H9 (cell line): Measurements from ENCODE around the gene FLT1. TPM values are rescaled to one million over a fixed set of nuclear protein-coding genes. Genes with fewer than 3 reads are reported as not detected.

Experiments used
- DNase-seq: peaks from one replicate; pipeline ENCODE4 v3.0.0-alpha.2; 2017
- H2AFZ ChIP-seq: one replicate; pipeline ENCODE4 v1.6.1; 2013; ENCODE audit warnings: mild to moderate bottlenecking, low read length, control low read depth, moderate library complexity
- H2AK5ac ChIP-seq: 2 replicates; pipeline ENCODE4 v1.6.1; 2013; ENCODE audit warnings: low read length, control low read depth, mixed read lengths; ENCODE audit not compliant: insufficient read length
- H2BK120ac ChIP-seq: one replicate; pipeline ENCODE4 v1.6.1; 2013; ENCODE audit warnings: low read depth, mild to moderate bottlenecking, low read length, control low read depth, inconsistent platforms; ENCODE audit not compliant: poor library complexity, severe bottlenecking
- H2BK12ac ChIP-seq: 2 replicates; pipeline ENCODE4 v1.6.1; 2013; ENCODE audit warnings: low read length, control low read depth, mixed read lengths, low read depth; ENCODE audit not compliant: insufficient read length
- H2BK15ac ChIP-seq: 2 replicates; pipeline ENCODE4 v1.6.1; 2013; ENCODE audit warnings: low read depth, low read length, control low read depth
- H2BK20ac ChIP-seq: one replicate; pipeline ENCODE4 v1.6.1; 2013; ENCODE audit warnings: low read depth, mild to moderate bottlenecking, low read length, control low read depth, inconsistent platforms; ENCODE audit not compliant: poor library complexity, severe bottlenecking
- H2BK5ac ChIP-seq: 2 replicates; pipeline ENCODE4 v1.6.1; 2013; ENCODE audit warnings: low read length, control low read depth, mixed read lengths; ENCODE audit not compliant: insufficient read length
- H3K14ac ChIP-seq: 2 replicates; pipeline ENCODE4 v1.6.1; 2013; ENCODE audit warnings: low read length, control low read depth; ENCODE audit not compliant: insufficient read depth
- H3K18ac ChIP-seq: 2 replicates; pipeline ENCODE4 v1.6.1; 2013; ENCODE audit warnings: low read depth, mild to moderate bottlenecking, mixed read lengths, low read length, control low read depth; ENCODE audit not compliant: insufficient read length
- H3K23ac ChIP-seq: 2 replicates; pipeline ENCODE4 v1.6.1; 2013; ENCODE audit warnings: low read length, control low read depth, mixed read lengths, low read depth; ENCODE audit not compliant: insufficient read length
- H3K23me2 ChIP-seq: 2 replicates; pipeline ENCODE4 v1.6.1; 2013; ENCODE audit warnings: low read depth, mild to moderate bottlenecking, mixed read lengths, low read length, control low read depth; ENCODE audit not compliant: insufficient read length, poor library complexity, severe bottlenecking
- H3K27ac ChIP-seq: 2 replicates; pipeline ENCODE4 v1.5.1; 2013; ENCODE audit warnings: low read length, control low read depth, mixed read lengths, low read depth; ENCODE audit not compliant: insufficient read length
- H3K27me3 ChIP-seq: 2 replicates; pipeline ENCODE4 v1.6.1; 2013; ENCODE audit warnings: low read length, control low read depth, inconsistent platforms; ENCODE audit not compliant: insufficient read depth
- H3K4ac ChIP-seq: 2 replicates; pipeline ENCODE4 v1.6.1; 2013; ENCODE audit warnings: low read depth, mild to moderate bottlenecking, control low read depth, inconsistent platforms, low read length, moderate library complexity
- H3K4me1 ChIP-seq: 2 replicates; pipeline ENCODE4 v1.6.1; 2013; ENCODE audit warnings: low read length, control low read depth, inconsistent platforms; ENCODE audit not compliant: insufficient read depth
- H3K4me2 ChIP-seq: 2 replicates; pipeline ENCODE4 v1.6.1; 2013; ENCODE audit warnings: low read length, control low read depth, mixed read lengths; ENCODE audit not compliant: insufficient read length, insufficient read depth
- H3K56ac ChIP-seq: 2 replicates; pipeline ENCODE4 v1.6.1; 2013; ENCODE audit warnings: low read depth, mild to moderate bottlenecking, mixed read lengths, low read length, control low read depth; ENCODE audit not compliant: insufficient read length
- H3K79me1 ChIP-seq: 2 replicates; pipeline ENCODE4 v1.6.1; 2013; ENCODE audit warnings: low read depth, mild to moderate bottlenecking, moderate library complexity, low read length, control low read depth, inconsistent platforms; ENCODE audit not compliant: insufficient read depth, poor library complexity, severe bottlenecking
- H3K79me2 ChIP-seq: 2 replicates; pipeline ENCODE4 v1.6.1; 2013; ENCODE audit warnings: low read length, control low read depth, inconsistent platforms; ENCODE audit not compliant: insufficient read depth
- H3K9ac ChIP-seq: 2 replicates; pipeline ENCODE4 v1.6.1; 2013; ENCODE audit warnings: low read length, control low read depth, mixed read lengths; ENCODE audit not compliant: insufficient read length; ENCODE audit errors: extremely low read depth
- H3K9me3 ChIP-seq: one replicate; pipeline ENCODE4 v1.6.1; 2013; ENCODE audit warnings: low read depth, low read length, inconsistent platforms; ENCODE audit not compliant: control insufficient read depth
- H3T11ph ChIP-seq: one replicate; pipeline ENCODE4 v1.6.1; 2013; ENCODE audit warnings: mild to moderate bottlenecking, low read length, control low read depth, inconsistent platforms
- H4K20me1 ChIP-seq: one replicate; pipeline ENCODE4 v1.6.1; 2013; ENCODE audit not compliant: control insufficient read depth, insufficient read length, insufficient read depth
- H4K5ac ChIP-seq: 2 replicates; pipeline ENCODE4 v1.6.1; 2013; ENCODE audit warnings: low read depth, mild to moderate bottlenecking, mixed read lengths, low read length, control low read depth; ENCODE audit not compliant: insufficient read length
- H4K8ac ChIP-seq: replicated peaks from 2 replicates; pipeline ENCODE4 v1.6.1; 2013; ENCODE audit warnings: low read length, control low read depth, mixed read lengths, low read depth; ENCODE audit not compliant: insufficient read length
- H4K91ac ChIP-seq: 2 replicates; pipeline ENCODE4 v1.6.1; 2013; ENCODE audit warnings: low read depth, mild to moderate bottlenecking, moderate library complexity, mixed read lengths, low read length, control low read depth; ENCODE audit not compliant: insufficient read length
- H3K27ac Mint-ChIP-seq, 3 experiments: 2 replicates in 2 of 3; 3 replicates in 1 of 3; pipeline ENCODE4 v1.8.0; 2020 to 2021; ENCODE audit warnings: mixed read lengths in 3 of 3, mild to moderate bottlenecking in 1 of 3, moderate library complexity in 1 of 3
- H3K27me3 Mint-ChIP-seq: 2 replicates; pipeline ENCODE4 v1.8.0; 2021; ENCODE audit warnings: low read depth, mild to moderate bottlenecking, moderate library complexity, mixed read lengths
- H3K36me3 Mint-ChIP-seq, 3 experiments: 2 replicates in 2 of 3; 3 replicates in 1 of 3; pipeline ENCODE4 v1.8.0; 2020 to 2021; ENCODE audit warnings: low read depth in 3 of 3, mixed read lengths in 3 of 3; ENCODE audit not compliant: insufficient read depth in 1 of 3
- H3K4me1 Mint-ChIP-seq, 2 experiments: 2 replicates each; pipeline ENCODE4 v1.8.0; 2020; ENCODE audit warnings: mixed read lengths in 2 of 2
- H3K4me3 Mint-ChIP-seq, 2 experiments: 2 replicates in 1 of 2; 3 replicates in 1 of 2; pipeline ENCODE4 v1.8.0; 2020 to 2021; ENCODE audit warnings: mild to moderate bottlenecking in 2 of 2, mixed read lengths in 2 of 2, moderate library complexity in 1 of 2
- H3K9me3 Mint-ChIP-seq, 2 experiments: 2 replicates in 1 of 2; 3 replicates in 1 of 2; pipeline ENCODE4 v1.8.0; 2020; ENCODE audit warnings: mild to moderate bottlenecking in 2 of 2, mixed read lengths in 2 of 2, moderate library complexity in 1 of 2
- CTCF ChIP-seq: fragments of 200-600 bp; sonication (generic); conservative IDR thresholded peaks from 3 replicates; pipeline ENCODE4 v1.8.0; 2021; ENCODE audit warnings: antibody characterized with exemption, mild to moderate bottlenecking
- WGBS: extraction: QIAGEN DNeasy Blood & Tissue Kit; methylation state at CpG from one replicate; pipeline ENCODE4 v1.1.7; 2013; ENCODE audit warnings: missing lambda C conversion rate, low lambda C conversion rate, mixed read lengths; ENCODE audit not compliant: insufficient read length; ENCODE audit errors: extremely low coverage; 5-methylcytosine and 5-hydroxymethylcytosine counted together
- total RNA-seq: library from RNA; stranded (reverse); gene quantifications from 2 replicates; pipeline ENCODE4 v1.2.1, GENCODE V29; 2021

FLT1 gene
- total RNA-seq, 1 experiment from 2014 or later, result 84.1 TPM

GRCh38 chr13:28411831-28412353 is 83.0 kb downstream of the FLT1 start:
- WGBS, result no CpG with 5 or more reads among the region's 5 CpGs
- Histone ChIP-seq H4K91ac (no peak overlapping the region), H3K27ac (no peak overlapping the region), H3K79me1 (no peaks in the 10 kb centered on the region), H3K4me1 (peaks cover 8% of the 10 kb centered on the region; the same call in 1 of the 2 replicates), H4K5ac (no peak overlapping the region), H2AFZ (no peak overlapping the region), H3K27me3 (no peaks in the 10 kb centered on the region), H3K14ac (no peak overlapping the region), H3K18ac (no peak overlapping the region), H3K56ac (no peak overlapping the region), H4K8ac (no peak overlapping the region), H2BK120ac (no peak overlapping the region), H3K9ac (no peak overlapping the region), H3K23ac (no peak overlapping the region), H2AK5ac (no peak overlapping the region), H3K9me3 (no peaks in the 10 kb centered on the region), H4K20me1 (no peaks in the 10 kb centered on the region), H3K79me2 (peaks cover 3% of the 10 kb centered on the region; the same call in 1 of the 2 replicates), H3K23me2 (no peaks in the 10 kb centered on the region), H2BK12ac (no peak overlapping the region), H3K4me2 (no peak overlapping the region), H3T11ph (no peak overlapping the region), H2BK15ac (no peak overlapping the region), H2BK20ac (no peak overlapping the region), H3K4ac (no peak overlapping the region), H2BK5ac (no peak overlapping the region)
- Mint-ChIP-seq H3K36me3 (peaks cover 14 to 65% (median 25%) of the 10 kb centered on the region in 3 experiments; a peak in 6 of 7 replicates), H3K4me3 (no peak overlapping the region), H3K27ac (peak overlapping the region in 2 of 3 experiments; percentile 39 to 75; a peak in 2 of 7 replicates), H3K27me3 (no peaks in the 10 kb centered on the region; the same call in 1 of the 2 replicates), H3K9me3 (no peaks in the 10 kb centered on the region), H3K4me1 (peaks cover 36 to 38% of the 10 kb centered on the region in 2 experiments)
- no peak for TF ChIP-seq CTCF
- no peak for DNase-seq
